ENCODE measurements around the gene TEX54.

TEX54 gene

DNA sequence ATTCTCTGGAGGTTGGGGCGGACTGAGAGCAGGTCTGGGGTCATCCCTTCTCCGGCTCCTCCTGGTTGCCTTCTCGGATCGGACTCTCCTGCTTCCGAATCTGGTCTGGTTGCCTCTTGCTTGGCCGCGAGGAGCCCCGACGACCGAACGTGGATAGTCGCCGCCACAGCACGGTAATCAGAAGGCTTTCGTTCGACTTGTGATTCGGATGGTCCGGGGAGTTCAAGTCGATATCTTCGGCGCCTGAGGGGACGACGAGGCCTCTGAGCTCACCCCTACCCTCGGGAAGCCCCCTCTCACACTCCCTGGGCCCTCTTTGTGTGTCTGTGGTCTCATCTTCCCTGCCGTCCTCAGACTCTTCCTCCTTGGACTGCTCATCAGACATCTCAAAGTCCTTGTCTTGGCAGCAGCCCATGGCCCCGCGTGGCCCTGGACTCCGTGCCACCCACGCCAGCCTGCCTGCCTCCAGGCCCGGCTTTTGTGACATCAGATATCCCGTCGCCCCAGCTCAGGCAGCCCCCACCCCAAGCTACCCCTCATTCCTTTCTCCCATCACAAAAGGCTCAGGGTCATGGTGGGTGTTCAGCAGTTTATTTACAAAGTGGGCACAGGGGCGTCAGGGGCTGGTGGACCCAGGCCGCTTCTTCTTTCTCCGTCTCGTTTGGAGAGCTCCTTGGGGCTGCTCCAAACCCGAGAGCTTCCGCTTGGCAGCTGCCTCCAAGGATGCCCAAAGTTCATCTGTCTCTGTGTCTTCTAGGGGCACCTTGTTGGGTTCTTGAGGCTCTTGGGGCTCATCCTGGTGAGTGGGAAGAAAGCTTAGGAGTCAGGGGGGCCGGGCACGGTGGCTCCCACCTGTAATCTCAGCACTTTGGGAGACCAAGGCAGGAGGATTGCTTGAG is at the start of gene TEX54:
TSS of gene TEX54 (minus strand) at position 506 of the 899 bp plus-strand sequence.
- CTCF ChIA-PET = interaction anchor here (1.9 kb wide), 1 partner anchor 45 kb away, joined by 8 read pairs; the partner anchor contains the start of gene TMEM179B

DNA sequence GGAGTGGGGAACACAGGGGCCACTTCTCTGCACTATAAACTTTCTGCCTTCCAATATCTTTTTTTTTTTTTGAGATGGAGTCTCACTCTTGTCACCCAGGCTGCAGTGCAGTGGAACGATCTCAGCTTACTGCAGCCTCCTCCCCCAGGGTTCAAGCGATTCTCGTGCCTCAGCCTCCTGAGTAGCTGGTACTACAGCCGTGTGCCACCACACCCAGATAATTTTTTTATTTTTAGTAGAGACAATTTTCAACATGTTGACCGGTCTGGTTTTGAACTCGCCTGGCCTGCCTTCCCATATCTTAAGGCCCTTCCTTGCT is 49.7 kb upstream of the TEX54 start:
- POLR2A ChIA-PET (ENCODE audit: low non-redundant PET) = no interaction called here
- CTCF ChIA-PET = no interaction called here
- no peak for DNase-seq (ENCODE audit: low spot score)

More for the DNA sequence above, at the start of gene TEX54:
- no peak for DNase-seq (ENCODE audit: low spot score)
- POLR2A ChIA-PET (ENCODE audit: low non-redundant PET) = interaction anchor here (0.6 to 0.7 kb wide), 3 partner anchors 23 to 158 kb away, joined by 3 to 8 read pairs (median 3); no protein-coding TSS in a partner anchor
- peak within 1 kb of the TSS; percentile 86 for H3K27ac ChIP-seq
- TF ChIP-seq, protein P1, sequence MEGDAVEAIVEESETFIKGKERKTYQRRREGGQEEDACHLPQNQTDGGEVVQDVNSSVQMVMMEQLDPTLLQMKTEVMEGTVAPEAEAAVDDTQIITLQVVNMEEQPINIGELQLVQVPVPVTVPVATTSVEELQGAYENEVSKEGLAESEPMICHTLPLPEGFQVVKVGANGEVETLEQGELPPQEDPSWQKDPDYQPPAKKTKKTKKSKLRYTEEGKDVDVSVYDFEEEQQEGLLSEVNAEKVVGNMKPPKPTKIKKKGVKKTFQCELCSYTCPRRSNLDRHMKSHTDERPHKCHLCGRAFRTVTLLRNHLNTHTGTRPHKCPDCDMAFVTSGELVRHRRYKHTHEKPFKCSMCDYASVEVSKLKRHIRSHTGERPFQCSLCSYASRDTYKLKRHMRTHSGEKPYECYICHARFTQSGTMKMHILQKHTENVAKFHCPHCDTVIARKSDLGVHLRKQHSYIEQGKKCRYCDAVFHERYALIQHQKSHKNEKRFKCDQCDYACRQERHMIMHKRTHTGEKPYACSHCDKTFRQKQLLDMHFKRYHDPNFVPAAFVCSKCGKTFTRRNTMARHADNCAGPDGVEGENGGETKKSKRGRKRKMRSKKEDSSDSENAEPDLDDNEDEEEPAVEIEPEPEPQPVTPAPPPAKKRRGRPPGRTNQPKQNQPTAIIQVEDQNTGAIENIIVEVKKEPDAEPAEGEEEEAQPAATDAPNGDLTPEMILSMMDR (conservative IDR thresholded peaks at IDR 0.05; ENCODE audit: low read depth) = no peak

DNA sequence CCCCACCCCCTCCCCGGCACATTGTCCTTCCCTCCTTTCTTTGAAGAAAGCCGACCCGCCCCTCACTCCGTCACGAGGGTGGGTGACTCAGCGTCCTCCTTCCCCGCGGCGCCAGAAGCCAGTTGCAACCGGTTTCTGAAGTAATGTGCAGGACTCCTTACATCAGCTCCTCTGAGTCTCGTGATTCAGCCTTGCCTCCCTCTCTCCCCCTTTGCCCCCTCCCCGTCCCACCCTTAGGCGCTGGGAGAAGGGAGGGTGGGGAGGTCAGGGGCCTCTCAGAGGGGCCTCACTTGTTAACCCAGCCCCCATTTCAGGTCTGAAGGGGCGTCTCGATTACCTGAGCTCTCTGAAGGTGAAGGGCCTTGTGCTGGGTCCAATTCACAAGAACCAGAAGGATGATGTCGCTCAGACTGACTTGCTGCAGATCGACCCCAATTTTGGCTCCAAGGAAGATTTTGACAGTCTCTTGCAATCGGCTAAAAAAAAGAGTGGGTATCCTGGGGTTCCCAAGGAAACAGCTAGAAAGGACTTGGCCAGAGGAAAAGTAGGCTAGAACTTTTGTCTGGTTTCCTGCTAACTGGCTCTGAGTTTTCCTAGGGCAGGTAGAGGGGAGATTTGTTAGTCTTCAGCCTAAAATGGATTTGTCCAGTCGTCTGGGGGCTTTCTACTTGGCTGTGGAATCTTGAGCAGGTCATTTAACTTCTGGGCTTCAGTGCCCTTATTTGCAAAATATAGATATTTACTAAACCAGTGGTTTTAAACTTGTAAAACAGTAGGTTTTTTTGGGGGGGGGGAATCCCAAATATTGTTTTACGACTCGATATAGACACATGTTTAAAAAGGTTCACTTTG is 49.2 kb upstream of the TEX54 start:
- peak overlapping the region; percentile 99 for H3K27ac ChIP-seq
- TF ChIP-seq, protein P1 (conservative IDR thresholded peaks at IDR 0.05; ENCODE audit: low read depth) = peak; percentile 46; the same call in 1 of the 2 replicates
- ChIA-PET POLR2A (ENCODE audit: low non-redundant PET) (interaction anchor here (0.6 to 1.6 kb wide), 6 partner anchors 26 to 63 kb away, joined by 3 to 6 read pairs (median 4); no protein-coding TSS in a partner anchor), CTCF (interaction anchor here (0.6 to 2.4 kb wide), 6 partner anchors 8 to 110 kb away, joined by 3 to 10 read pairs (median 4); no protein-coding TSS in a partner anchor)
- peak; percentile 96 for DNase-seq (ENCODE audit: low spot score)

More for the DNA sequence above, 49.7 kb upstream of the TEX54 start:
- TF ChIP-seq, protein P1 (conservative IDR thresholded peaks at IDR 0.05; ENCODE audit: low read depth) = no peak
- H3K27ac ChIP-seq = peak overlapping the region; percentile 99

DNA sequence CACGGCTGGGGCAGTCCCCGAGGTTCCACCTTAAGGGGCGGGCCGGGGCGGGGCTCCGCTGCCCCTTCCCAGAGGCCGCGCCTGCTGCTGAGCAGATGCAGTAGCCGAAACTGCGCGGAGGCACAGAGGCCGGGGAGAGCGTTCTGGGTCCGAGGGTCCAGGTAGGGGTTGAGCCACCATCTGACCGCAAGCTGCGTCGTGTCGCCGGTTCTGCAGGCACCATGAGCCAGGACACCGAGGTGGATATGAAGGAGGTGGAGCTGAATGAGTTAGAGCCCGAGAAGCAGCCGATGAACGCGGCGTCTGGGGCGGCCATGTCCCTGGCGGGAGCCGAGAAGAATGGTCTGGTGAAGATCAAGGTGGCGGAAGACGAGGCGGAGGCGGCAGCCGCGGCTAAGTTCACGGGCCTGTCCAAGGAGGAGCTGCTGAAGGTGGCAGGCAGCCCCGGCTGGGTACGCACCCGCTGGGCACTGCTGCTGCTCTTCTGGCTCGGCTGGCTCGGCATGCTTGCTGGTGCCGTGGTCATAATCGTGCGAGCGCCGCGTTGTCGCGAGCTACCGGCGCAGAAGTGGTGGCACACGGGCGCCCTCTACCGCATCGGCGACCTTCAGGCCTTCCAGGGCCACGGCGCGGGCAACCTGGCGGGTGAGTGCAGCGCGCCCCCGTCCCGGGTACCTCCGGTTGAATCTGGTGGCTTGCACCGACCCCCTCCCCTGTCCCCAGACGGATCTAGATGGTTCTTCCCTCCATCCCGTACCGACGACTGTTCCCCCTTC is 48.4 kb upstream of the TEX54 start, which contains the start of gene SLC3A2:
TSS of gene SLC3A2 (plus strand) at position 94 of the 776 bp plus-strand sequence. CDS start at position 222, 128 bp downstream.
- H3K27ac ChIP-seq = peak within 1 kb of the TSS; percentile 99
- TF ChIP-seq, protein P1 (conservative IDR thresholded peaks at IDR 0.05; ENCODE audit: low read depth) = peak; percentile 82
- ChIA-PET POLR2A (ENCODE audit: low non-redundant PET) (interaction anchor here (0.6 to 1.6 kb wide), 6 partner anchors 26 to 64 kb away, joined by 3 to 6 read pairs (median 4); no protein-coding TSS in a partner anchor), CTCF (interaction anchor here (0.6 to 2.4 kb wide), 7 partner anchors 8 to 1387 kb away, joined by 3 to 10 read pairs (median 4); no protein-coding TSS in a partner anchor)
- peak; percentile 89 for DNase-seq (ENCODE audit: low spot score)

DNA sequence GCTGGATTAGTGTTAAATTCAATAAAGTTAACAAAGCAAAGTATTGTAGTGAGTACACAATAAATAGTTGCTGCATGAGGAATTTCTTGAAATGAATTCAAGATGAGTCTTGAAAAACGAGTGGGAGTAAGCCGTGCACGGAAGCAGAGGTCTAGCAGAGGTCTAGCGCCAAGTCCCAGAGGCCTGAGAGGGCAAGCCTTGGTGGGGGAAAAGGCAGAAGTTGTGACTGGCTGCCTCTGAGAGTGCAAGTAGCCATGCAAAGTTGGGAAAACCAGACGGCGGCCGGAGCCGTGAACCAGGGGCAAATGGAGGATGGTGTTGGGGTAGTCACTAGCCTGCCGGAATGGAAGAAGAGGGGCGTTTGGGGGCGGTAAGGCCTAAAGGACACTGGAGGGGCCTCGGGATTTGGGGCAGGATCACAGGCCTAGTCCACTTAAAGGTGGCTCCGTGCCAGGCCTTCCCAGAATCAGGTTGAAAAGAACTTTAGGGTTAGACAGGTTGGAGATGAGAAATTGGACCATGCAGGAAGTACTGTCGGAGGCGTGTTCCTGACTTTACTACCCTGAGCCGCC is 47.7 kb upstream of the TEX54 start:
- TF ChIP-seq, protein P1 (conservative IDR thresholded peaks at IDR 0.05; ENCODE audit: low read depth) = no peak
- DNase-seq (ENCODE audit: low spot score) = peak; percentile 62
- CTCF ChIA-PET = interaction anchor here (0.6 to 2.4 kb wide), 3 partner anchors 83 to 1388 kb away, joined by 3 to 10 read pairs (median 4); no protein-coding TSS in a partner anchor
- POLR2A ChIA-PET (ENCODE audit: low non-redundant PET) = interaction anchor here (1.3 kb wide), 1 partner anchor 23 kb away, joined by 12 read pairs; no protein-coding TSS in a partner anchor
- peak overlapping the region; percentile 99 for H3K27ac ChIP-seq
